Measurements from ENCODE around the gene SAMD1.

- no peak for TF ChIP-seq CTCF (IDR thresholded peaks at IDR 0.05; ENCODE audit: insufficient read depth, low read length)
- no peak for TF ChIP-seq POLR2AphosphoS5 (IDR thresholded peaks at IDR 0.05; ENCODE audit: low read depth)
- TF ChIP-seq REST (IDR thresholded peaks at IDR 0.05; ENCODE audit: insufficient replicate concordance, low read depth) = no peak
Observed at GRCh38 chr19:14061751-14062557, 28.6 kb downstream of the SAMD1 start, which contains the start of gene PALM3.

Measured in HL-60 (cell line).